Measurements from ENCODE around the gene ATP1A3.
A peak's percentile ranks its signal among the peaks of the same experiment; 100 is the strongest.

Gene ATP1A3

DNA sequence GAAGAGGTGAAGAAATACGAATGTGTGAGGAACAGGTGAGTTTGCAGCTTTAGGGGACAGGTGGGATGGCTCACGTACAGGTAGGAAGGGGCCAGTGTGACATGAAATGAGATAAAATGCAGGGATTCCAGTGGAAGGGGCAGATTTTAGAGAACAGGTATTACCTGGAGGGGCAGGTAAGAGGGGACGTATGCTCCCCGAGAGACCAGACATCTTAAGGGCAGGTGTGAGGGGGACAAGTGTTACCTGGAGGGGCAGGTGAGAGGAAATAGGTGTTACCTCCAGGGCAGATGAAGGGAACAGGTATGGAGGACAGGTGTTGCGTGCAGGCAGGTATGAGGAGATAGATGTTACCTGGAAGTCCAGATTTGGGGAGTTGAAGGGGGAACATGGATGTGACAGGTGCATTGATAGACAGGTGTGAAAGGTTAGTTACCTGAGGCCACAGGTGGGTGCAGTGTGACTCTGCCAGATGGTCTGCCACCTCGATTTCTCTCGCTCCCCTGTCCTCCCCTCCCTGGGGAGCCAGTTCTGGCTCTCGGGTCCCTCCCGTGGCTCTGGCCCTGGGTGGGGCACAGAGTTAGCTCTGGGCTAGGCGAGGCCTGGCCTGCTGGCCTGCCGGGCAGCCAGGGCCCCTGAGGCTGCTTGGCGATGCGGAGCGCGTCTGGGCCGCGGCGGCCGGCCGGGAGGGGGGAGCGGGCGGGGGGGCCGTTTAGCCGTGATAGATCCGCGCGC, 67.8 kb downstream of the ATP1A3 start:
- peaks cover 87% of the 10 kb centered on the region for H3K27me3 ChIP-seq (ENCODE audit: insufficient read depth, poor library complexity, severe bottlenecking)
- TF ChIP-seq, protein P1, sequence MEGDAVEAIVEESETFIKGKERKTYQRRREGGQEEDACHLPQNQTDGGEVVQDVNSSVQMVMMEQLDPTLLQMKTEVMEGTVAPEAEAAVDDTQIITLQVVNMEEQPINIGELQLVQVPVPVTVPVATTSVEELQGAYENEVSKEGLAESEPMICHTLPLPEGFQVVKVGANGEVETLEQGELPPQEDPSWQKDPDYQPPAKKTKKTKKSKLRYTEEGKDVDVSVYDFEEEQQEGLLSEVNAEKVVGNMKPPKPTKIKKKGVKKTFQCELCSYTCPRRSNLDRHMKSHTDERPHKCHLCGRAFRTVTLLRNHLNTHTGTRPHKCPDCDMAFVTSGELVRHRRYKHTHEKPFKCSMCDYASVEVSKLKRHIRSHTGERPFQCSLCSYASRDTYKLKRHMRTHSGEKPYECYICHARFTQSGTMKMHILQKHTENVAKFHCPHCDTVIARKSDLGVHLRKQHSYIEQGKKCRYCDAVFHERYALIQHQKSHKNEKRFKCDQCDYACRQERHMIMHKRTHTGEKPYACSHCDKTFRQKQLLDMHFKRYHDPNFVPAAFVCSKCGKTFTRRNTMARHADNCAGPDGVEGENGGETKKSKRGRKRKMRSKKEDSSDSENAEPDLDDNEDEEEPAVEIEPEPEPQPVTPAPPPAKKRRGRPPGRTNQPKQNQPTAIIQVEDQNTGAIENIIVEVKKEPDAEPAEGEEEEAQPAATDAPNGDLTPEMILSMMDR (IDR thresholded peaks at IDR 0.05; ENCODE audit: poor library complexity, severe bottlenecking) = no peak
- no peaks in the 10 kb centered on the region for H3K9me3 ChIP-seq (ENCODE audit: severe bottlenecking)
- no peak overlapping the region for H3K4me3 ChIP-seq (ENCODE audit: severe bottlenecking)
- ATAC-seq (ENCODE audit: low read depth) = no peak
- no peaks in the 10 kb centered on the region for H3K36me3 ChIP-seq (ENCODE audit: low read depth)
- H3K27ac ChIP-seq (ENCODE audit: poor library complexity, severe bottlenecking) = no peak overlapping the region
- DNase-seq (ENCODE audit: low spot score) = no peak
- no peaks in the 10 kb centered on the region for H3K4me1 ChIP-seq (ENCODE audit: insufficient read depth, poor library complexity, severe bottlenecking)

DNA sequence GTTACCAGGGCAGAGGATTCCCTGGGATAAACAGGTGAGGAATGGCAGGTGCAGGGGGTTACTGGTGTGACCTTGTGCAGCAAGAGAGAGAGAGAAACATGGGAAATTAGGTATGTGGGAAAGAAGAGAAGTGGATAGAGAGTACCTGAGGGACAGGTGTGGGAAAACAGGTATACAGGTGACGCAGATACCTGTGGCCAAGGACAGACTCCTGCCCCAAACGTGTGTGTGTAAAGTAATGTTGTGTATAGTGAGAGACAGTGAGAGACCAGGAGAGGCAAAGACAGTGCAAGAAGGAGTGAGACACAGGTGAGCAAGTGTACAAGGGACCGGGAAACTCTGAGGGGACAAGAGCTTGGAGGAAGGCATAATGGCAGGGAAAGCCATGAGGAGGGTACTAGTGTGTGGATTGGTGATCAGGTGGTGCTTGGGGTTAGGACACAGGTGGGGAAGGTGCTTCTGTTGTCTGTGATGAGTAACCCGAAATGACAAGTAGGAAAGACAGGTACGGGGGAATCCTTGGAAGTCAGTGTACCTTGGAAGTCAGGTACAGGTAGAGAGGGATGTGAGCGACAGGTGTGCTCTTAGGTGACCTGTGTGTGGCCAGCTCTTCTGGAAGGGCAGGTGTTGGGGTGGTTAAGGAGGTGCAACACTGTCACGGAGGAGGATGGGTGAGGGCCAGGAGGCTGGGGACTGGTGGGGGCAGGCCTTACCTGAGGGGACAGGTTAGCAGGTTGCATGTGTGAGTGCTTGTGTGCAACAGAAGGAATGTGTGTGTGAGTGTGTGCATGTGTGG, 68.6 kb downstream of the ATP1A3 start:
- TF ChIP-seq, protein P1 (IDR thresholded peaks at IDR 0.05; ENCODE audit: poor library complexity, severe bottlenecking) = no peak
- DNase-seq (ENCODE audit: low spot score) (no peak), ATAC-seq (ENCODE audit: low read depth) (peak; percentile 16; the same call in 1 of the 3 replicates)
- H3K4me3 ChIP-seq (ENCODE audit: severe bottlenecking) = no peak overlapping the region
- no peaks in the 10 kb centered on the region for H3K9me3 ChIP-seq (ENCODE audit: severe bottlenecking)
- no peak overlapping the region for H3K27ac ChIP-seq (ENCODE audit: poor library complexity, severe bottlenecking)
- no peaks in the 10 kb centered on the region for H3K36me3 ChIP-seq (ENCODE audit: low read depth)
- H3K4me1 ChIP-seq (ENCODE audit: insufficient read depth, poor library complexity, severe bottlenecking) = no peaks in the 10 kb centered on the region
- H3K27me3 ChIP-seq (ENCODE audit: insufficient read depth, poor library complexity, severe bottlenecking) = peaks cover 84% of the 10 kb centered on the region

DNA sequence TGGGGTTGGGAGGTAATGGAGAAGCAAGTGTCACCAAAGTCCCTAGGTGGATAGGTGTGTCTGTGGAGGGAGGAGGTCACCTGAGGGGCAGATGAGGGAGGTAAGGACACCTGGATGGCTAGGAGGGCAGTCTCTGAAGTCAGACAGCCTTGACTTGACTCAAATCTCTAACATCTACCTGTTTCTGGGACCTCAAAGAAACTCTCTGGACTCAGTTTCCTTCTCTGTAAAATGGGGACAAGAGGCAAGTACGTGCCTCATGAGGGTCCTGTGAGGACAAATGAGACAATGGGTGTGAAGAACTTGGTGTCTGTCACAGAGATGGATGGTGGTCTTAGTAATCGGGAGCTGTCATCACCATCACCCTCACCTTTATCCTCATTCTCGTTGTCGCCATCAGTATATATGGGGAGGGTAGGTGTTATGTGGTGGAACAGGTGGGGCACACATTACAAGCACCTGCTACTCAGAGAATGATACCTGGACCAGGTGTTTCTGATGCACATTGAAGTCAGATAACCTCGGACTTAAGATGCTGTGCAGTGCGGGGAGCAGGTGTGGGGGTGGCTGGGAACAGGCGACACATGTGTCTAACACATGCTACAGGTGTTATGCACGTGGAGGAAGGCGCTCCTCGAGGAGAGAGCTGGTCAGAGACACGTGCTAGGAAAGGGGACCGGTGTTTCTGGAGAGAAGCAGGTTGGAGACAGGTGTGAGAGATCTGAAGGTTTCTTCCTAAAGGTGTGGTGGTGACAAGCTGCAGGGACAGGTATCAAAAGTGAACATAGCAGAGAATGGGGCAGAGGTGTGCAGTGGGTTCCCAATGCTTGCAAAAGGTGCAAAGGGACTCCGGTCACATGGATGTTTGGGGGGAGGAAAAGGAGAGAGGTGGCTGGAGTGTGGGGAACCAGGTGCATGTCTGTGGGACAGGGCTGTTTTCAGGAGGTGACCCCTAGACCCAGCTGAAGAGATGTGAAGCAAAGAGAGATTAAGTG, 69.6 kb downstream of the ATP1A3 start:
- H3K4me3 ChIP-seq (ENCODE audit: severe bottlenecking) = no peak overlapping the region
- no peaks in the 10 kb centered on the region for H3K4me1 ChIP-seq (ENCODE audit: insufficient read depth, poor library complexity, severe bottlenecking)
- peaks cover 75% of the 10 kb centered on the region for H3K27me3 ChIP-seq (ENCODE audit: insufficient read depth, poor library complexity, severe bottlenecking)
- ATAC-seq (ENCODE audit: low read depth) (no peak), DNase-seq (ENCODE audit: low spot score) (no peak)
- H3K27ac ChIP-seq (ENCODE audit: poor library complexity, severe bottlenecking) = no peak overlapping the region
- H3K36me3 ChIP-seq (ENCODE audit: low read depth) = no peaks in the 10 kb centered on the region
- TF ChIP-seq, protein P1 (IDR thresholded peaks at IDR 0.05; ENCODE audit: poor library complexity, severe bottlenecking) = no peak
- H3K9me3 ChIP-seq (ENCODE audit: severe bottlenecking) = no peaks in the 10 kb centered on the region

DNA sequence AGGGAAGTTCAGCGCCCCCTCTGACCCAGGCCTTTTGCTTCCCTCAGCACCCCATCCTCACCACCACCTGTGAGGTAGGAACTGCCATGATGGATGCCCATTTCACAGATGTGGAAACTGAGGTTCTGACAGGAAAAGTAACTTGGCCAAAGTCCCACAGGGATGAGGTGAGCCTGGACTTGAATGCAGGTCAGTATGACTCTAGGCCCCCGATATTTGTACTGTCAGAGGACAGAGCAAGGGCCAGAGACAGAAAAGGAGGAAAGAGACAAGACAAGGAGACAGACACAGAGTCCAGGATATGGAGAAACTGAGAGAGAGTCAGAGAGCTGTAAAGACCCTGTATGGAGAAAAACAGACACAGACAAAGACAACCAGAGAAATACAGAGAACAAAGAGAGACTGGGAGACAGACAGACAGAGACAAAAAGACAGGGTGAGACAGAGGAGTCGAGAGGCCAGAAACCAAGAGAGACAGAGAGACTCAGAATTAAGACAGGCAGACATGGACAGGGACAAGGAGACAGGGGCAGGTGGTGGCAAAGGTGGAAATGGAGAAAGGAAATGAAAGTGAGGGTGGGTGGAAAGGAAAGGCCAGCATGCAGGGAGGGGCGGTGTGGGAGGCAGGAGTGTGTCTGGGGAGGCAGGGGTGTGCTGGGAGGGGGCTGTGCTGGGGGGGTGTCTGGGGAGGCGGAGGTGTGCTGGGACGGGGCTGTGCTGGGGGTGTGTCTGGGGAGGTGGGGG, 70.8 kb downstream of the ATP1A3 start:
- Histone ChIP-seq H3K4me3 (ENCODE audit: severe bottlenecking) (no peak overlapping the region), H3K27me3 (ENCODE audit: insufficient read depth, poor library complexity, severe bottlenecking) (peaks cover 64% of the 10 kb centered on the region), H3K9me3 (ENCODE audit: severe bottlenecking) (no peaks in the 10 kb centered on the region), H3K27ac (ENCODE audit: poor library complexity, severe bottlenecking) (no peak overlapping the region), H3K4me1 (ENCODE audit: insufficient read depth, poor library complexity, severe bottlenecking) (no peaks in the 10 kb centered on the region), H3K36me3 (ENCODE audit: low read depth) (no peaks in the 10 kb centered on the region)
- ATAC-seq (ENCODE audit: low read depth) (no peak), DNase-seq (ENCODE audit: low spot score) (no peak)
- TF ChIP-seq, protein P1 (IDR thresholded peaks at IDR 0.05; ENCODE audit: poor library complexity, severe bottlenecking) = no peak
